Measurements from ENCODE around the gene LMBRD1. TPM values are rescaled to one million over a fixed set of nuclear protein-coding genes. Genes with fewer than 3 reads are reported as not detected.
A peak's percentile ranks its signal among the peaks of the same experiment; 100 is the strongest.
"Not testable (repeated sequence)": the region's sequence is repeated elsewhere in the genome, so short reads cannot be mapped to it uniquely, and the experiment has no call there.

Gene LMBRD1
- 32.0 TPM for polyA plus RNA-seq (ENCODE audit: insufficient read length)

DNA sequence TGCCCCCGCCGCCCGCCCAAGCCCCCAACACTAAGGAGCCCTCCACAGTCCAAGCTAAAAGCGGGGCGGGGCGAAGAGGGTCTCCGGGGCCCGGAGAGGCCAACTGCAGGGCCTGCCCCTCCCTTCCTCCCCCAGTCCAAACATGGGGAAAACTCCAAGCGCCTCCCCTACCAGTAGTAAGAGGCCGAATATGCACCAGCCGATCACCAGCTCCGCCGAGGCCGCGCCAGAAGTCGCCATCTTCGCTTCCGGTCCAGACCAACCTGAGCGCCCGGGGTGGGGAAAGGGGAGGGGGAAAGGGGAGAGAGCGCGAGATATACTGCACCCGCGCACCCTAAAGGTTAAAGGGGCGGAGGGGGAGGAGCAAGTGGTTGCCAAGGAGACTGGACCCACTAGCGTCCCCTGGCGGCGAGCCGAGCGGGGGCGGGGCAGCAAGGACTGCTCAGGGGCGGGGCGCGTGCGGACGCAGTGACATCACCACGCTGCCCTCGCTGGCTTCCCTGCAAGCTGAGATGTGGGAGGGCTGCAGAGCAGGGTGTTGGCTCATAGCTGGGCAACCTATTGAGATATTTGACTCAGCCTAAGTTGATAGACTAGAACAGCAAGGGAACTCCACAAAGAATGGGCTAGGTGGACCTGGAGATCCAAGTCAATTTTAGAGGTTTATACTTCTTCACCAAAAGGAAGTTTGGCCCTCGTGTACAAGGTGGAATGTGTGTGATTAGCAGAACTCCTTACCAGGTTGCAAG is at the start of gene LMBRD1:
LMBRD1 (minus strand) TSS at position 369 of the 749 bp plus-strand sequence; CDS start at position 240, 129 bp downstream.
- peak; percentile 70 for DNase-seq (ENCODE audit: low read depth)

DNA sequence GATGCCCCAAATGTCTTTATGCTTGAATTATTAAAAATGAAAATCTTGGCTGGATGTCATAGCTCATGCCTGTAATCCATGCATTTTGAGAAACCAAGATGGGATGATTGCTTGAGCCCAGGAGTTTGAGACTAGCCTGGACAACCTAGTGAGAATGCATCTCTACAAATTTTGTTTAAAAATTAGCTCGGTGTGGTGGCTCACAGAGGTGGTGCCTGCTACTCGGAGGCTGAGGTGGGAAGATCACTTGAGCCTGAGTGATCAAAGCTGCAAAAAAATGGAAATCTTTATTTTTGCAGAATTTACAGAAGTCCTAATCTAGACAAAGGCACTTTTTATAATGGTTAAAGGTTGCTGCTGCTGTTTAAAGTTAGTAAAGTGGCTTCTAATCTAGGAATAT is 49.5 kb upstream of the LMBRD1 start:
- no peak for DNase-seq (ENCODE audit: low read depth)

DNA sequence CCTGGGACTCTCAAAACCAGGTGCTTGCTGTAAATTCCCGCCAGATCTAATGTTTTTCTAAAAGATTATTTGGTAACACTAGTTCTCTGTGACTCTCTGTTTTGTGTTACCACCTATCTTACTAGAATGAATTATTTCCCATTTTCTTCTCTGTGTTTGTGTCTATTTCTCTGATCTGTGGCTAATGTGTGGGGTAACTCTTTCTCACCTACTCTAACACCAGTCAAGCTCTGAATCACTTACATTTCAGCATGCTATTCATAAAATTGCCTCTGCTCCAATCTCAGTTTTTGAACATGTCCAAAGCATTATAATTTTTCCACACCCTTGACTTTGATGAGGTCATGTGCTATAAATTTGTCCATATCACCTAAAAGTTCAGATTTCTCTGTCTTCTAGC is 46.4 kb upstream of the LMBRD1 start:
- DNase-seq (ENCODE audit: low read depth): no peak

DNA sequence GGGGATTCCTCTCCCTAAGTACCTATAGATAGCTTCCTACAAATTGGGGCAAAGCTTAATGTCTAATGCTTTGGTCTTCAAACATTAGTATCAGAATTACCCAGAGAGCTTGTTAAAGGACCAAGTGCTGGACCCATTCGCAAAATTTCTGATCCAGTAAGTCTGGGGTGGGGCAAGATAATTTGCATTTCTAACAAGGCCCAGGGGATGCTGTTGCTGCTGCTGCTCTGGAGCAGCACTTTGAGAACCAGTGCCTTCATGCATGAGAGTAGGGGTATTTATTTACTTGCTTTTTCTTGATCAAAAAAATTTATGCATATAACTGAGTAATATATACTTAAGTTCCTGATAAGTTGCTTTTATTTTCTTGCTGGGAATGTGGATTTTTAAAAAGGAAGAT is 45.1 kb upstream of the LMBRD1 start:
- DNase-seq (ENCODE audit: low read depth): no peak

DNA sequence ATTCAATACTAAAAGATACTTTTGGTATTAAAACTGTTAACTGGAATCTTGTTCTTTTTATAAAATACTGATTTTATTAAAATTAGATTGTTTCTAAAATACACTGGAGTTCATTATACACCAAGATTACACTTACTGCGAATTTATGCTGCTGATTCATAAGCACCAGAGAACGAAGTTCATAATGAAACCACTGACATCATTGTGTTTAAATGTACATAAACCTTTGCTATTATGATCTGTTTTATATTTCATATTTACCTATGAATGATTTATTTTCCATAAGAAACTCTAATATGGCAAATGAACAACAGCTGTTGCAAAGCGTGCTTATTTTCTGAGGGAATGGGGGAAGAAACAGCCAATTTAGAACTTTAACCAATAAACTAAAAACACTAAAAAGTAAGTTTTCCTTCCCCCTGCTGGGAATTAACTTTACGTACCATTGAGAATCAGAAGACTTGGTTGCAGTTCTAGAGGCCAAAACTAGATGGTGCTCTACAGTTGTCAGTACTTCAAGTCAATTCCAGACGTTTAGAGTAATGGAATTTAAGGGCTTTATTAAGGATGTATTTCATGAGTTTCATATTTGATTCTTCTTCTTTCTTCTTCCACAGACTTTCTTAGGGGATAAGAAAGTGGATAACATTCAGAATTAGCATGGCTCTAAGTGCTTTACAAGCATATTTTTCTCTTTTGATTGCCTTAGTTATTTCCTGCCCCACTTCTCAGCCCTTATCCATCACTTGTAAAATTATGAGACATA is 38.8 kb upstream of the LMBRD1 start:
- DNase-seq (ENCODE audit: low read depth): peak; percentile 46

DNA sequence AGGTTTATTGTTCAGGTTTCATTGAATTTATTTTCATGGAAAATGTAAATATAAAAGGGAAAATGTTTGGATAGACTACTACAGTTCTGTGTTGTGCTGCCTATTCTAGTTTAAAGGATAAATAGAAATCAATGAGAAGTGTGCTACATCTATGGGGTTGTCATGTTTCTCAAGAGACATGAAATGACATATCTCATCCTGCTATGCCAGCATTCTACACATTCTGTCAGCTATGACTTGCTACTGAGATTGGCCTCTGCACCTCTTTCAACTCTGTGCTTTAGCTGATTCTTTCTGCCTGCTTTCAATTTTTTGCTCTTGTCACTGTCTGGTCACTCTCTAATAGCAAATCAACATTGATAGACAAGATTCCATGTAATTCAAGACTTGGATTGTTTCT is 35.7 kb upstream of the LMBRD1 start:
- DNase-seq (ENCODE audit: low read depth): no peak

DNA sequence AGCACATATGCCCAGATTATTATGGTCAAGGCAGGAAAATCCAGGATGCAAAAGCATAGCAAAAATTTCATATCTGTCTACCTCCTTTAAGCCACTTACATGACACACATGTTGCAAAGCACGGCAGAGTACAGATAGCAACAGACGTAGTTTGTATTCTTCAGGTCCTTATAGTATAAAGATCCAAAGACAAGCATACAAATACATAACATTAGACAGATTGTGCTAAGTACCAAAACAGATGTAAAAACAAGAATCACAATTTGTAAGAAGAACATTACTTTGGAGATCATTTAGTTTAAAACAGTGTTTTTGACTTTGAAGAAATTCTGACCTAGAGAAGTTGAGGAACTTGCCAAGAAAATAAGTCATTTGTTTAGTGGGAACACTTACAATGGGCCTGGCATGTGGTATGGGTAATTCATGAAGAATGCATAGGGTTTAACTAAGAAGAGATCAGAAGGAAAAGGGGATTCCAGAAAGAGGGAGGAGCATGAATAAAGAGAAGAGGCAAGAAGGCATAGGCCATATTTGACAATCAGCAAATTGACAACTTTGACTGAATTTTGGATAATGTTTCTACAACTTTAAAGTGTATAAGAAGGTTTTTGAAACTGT is 30.6 kb upstream of the LMBRD1 start:
- DNase-seq (ENCODE audit: low read depth): no peak

DNA sequence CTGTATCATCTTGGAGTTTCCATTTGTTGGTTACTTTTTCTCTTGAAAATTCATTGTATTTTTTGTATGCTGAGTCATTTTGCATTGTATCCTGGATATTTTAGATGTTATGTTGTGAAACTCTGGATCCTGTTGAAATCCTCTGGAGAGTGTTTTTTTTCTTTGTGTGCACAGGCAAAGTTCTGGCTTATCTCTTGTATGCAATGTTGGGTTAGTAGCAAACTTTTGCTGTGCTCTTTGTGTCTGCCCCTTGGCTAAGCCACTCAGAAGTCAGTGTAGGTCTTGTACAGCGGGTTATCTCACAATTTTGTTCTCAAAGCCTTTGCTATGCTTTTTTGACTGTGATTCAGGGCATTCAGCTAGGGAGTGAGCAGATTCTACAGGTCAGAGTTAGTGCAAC is 29.1 kb upstream of the LMBRD1 start:
- no peak for DNase-seq (ENCODE audit: low read depth)

DNA sequence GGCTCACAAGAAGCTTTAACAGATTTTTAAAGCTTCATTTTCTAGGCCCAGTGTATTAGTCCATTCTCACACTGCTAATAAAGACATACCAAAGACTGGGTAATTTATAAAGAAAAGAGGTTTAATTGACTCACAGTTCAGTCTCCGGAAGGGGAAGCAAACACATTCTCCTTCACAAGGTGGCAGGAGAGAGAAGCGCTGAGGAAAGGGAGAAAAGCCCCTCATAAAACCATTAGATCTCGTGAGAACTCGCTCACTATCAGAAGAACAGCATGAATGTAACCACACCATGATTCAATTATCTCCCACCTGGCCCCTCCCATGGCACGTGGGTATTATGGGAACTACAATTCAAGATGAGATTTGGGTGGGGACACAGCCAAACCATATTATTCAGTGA is 27.5 kb upstream of the LMBRD1 start:
- not testable (repeated sequence) for DNase-seq (ENCODE audit: low read depth)

DNA sequence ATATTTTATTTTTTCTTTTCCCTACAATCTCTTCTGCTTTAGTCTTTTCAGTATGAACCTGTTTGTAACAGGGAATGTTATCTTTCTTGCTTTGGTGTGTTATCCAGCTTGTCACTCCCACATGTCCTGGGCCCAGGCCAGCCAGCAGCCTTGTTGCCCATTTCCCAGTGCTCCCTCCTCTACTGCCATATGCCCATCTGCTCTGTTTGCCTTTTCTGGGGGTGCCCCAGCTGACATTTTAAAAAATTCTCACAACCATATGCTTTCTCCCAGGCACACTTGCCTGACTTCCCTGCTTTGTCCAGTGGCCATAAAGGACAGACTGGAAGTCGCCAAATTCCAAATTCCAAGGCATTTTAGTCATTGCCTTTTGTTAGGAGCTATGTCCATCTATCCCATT is 23.6 kb upstream of the LMBRD1 start:
- no peak for DNase-seq (ENCODE audit: low read depth)

DNA sequence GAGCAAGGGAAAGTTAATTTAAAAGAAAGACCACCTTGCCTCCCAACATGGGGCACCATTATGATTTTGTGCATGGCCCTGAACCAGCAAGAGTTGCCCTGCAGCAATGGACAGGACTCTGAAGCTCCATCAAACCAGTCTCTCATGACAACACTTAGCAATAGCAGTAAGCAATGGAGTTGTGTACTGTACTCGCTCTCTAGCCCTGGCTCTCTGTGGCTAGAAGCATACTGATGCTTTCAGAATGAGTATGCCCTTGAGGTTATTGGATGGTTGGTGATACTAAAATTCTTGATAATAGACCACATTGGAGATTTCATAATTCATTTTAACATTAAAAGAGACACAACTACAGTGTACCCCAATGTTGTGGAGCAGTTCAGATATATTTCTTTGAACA is 23.2 kb upstream of the LMBRD1 start:
- DNase-seq (ENCODE audit: low read depth): no peak

DNA sequence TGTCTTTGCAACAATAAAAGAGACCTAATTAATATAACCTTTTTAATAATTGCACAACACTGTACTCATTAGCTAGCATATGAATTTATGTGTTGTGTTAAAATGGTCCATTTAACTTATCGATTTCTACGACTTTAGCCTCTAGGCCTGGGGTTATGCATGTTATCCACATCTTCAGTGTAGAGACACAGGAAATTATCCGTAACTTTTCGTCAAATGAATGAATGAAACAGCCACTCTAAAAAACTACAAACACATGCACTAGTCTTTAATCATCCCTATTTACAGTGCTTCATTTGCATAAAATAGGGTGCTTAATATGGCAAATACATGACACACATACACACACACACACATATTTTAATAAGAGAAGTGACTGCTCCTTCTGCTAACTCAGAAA is 22.3 kb upstream of the LMBRD1 start:
- DNase-seq (ENCODE audit: low read depth): no peak

DNA sequence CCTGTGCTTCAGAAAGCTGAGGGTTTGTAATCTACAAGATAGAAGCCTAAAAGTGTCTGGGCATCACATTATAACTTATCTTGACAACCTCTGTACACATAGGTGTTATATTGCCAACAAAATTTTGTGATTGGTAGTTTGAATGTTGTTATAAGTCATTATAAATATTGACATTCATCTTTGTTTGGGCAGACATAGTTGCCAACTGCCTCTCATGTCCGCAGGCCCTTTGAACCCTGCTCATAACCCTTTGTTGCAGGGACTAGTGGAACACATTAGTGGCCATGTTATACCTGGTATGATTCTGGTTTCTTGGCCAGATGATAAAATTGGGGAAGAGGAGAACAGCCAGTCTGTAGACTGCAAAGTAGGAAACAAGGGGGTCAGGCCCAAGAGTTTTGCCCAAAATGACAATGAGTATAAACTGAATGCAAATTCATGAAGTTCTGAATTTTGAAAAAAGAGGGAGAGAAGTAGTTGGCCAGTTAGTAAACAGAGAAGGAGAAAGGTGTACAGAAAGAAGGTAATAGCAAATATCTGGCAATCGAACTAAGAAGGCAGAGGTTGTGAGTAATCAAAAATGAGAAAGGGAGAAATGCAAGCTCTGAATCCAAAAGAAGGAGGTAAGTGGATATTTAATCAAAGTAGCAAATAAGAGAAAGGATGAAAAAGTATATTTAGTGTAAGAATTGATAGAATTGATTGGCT is 21.6 kb upstream of the LMBRD1 start:
- DNase-seq (ENCODE audit: low read depth): no peak

DNA sequence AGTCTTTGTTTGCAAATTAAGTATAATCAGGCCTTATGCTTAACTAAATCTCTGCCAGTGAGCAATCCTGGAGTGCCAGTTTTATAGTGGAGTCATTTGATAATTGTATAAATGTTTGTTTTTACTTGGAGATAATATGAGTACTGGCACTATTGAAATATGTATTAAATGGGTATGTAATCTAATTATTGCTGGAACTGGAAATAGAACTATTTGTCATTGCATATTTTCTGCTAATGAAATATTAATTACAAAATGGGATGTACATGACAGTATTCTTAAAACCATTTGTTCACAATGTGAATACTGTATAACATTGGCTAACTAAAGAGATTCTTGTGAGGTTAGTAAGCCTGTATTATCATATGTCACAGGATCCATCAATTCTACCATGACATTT is 20.5 kb upstream of the LMBRD1 start:
- DNase-seq (ENCODE audit: low read depth): no peak

DNA sequence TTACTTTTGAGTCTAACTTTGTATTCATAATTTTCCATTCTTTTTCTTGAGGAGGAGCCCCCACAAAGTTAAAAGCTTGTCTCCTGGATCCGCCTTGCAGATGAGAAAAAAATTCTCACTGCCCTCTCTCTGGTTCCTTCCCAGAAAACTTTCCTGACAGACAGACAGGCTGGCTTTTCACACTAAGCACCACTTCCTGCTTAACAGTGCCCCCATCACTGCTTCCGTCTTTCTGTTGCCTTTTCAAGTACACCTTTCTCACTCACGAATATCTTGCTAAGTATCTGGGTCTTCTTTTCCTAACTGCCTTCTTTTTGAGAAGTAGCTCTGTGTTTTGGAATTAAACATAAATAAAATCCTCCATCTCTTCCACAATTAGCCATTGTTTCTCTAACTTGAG is 19.8 kb upstream of the LMBRD1 start:
- DNase-seq (ENCODE audit: low read depth): no peak

DNA sequence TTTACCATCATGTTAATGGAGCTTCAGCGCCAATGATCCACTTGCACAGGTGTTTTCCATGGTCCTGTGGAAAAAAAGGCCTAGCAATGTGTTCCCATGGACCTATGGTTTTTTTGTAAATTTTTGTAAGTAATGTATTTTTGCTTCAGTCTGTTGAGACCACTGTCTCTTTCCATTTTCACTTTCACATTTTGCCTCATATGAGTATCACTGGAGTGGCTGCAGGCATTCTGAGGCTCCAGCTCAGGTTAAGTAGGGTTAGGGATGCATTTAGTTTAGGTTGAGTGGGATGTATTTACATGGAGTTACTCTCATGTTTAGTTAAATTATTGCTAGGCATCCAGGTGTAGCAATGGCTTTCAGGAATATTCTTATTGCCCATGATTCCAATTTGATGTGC is 19.2 kb upstream of the LMBRD1 start:
- no peak for DNase-seq (ENCODE audit: low read depth)

DNA sequence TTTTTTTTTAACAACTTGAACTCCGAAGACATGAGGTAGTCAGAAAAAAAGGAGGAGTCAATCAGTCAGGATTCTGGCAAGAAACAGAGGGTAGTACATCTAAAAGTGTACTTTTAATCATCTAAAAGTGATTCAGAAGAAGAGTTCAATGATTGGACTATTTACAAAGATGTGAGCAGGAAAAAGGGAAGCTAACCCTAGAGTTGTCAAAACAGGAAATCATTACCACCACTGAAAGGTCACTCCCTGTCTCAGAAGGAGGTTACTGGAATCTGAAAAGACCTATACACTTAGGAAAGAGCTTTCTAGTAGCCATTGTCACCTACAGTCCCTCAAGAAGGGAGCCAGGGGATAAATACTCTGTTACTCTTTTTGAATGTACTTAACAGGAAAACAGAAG is 16.7 kb upstream of the LMBRD1 start:
- no peak for DNase-seq (ENCODE audit: low read depth)

DNA sequence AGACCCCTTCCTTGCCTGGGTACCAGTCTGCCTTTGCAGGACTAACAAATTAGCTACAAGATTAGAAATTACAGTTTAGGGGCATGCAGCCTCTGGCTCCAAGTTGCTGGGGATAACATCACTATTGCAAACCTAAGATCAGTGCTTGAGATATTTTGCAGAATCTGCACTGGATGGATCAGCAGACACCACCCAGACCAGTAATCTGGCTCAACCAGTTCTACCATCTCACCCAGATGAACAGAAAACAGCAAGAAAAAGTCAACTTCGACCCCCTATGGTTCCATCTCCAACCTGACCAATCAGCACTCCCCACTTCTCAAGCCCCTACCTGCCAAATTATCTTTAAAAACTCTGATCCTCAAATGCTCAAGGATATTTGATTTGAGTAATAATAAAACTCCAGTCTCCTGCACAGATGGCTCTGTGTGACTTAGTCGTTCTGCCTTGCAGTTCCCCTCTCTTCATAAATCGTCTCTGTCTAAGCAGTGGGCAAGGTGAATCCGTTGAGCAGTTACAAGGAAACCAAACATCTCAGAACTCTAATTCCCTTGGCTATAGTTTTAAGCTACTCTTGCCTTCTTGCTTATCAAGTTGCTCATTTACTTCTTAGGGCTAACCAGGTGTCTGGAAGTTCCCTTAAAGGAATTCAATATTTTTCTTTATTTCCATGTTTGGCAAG is 16.1 kb upstream of the LMBRD1 start:
- no peak for DNase-seq (ENCODE audit: low read depth)

DNA sequence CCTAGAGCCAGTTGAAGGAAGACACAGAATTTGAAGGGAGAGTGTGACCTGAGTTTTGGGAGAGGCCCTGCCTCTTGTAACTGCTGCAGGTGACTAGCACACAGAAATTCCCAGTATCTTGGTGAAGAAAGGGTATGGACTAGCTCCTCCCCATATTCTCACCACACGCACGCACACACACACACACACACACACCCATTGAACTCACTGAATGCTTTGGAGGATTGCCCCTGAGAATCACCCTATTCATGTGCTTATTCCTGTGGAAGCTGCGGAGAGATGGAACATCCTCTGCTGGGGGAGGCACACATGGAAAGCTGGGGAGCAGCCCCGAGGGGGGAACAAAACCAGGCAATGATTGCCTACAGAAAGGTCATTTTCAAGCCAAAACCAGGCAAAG is 6.2 kb upstream of the LMBRD1 start:
- no peak for DNase-seq (ENCODE audit: low read depth)

DNA sequence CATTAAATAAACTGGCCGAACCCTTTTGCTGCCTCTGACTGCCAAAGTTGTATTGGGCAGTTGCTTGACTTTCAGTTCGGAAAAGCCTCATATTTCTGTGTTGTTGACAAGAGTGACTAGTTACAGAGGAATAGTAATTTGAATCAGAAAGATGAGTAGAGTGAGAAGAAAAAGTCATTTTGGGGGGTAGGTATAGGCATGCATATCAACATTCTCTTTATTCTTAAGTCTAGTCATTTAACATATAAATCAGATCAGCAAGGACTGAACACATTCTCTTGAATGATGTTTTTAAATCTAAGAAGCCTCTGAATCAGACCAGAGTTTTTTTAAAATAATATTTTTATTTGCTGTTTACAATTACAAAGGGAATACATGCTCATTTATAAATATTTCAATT is 4.9 kb upstream of the LMBRD1 start:
- no peak for DNase-seq (ENCODE audit: low read depth)

DNA sequence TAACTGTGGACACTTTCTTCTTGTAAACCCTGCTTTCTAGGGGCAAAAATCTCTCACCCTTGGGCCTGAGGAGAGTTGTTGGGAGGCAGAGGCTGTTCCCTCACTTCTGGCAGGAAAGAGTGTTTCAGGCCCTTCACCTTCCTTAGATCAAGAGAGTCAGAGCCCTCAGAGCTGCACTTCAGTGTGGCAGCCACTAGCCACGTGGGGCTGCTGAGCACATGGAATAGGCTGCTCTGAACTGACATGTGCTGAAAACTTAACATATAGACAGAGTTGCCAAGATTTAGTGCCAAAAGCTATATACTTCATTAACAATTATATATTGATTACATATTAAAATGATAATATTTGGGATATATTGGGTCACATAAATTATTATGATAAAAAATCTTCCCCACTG is 4.4 kb upstream of the LMBRD1 start:
- DNase-seq (ENCODE audit: low read depth): no peak

DNA sequence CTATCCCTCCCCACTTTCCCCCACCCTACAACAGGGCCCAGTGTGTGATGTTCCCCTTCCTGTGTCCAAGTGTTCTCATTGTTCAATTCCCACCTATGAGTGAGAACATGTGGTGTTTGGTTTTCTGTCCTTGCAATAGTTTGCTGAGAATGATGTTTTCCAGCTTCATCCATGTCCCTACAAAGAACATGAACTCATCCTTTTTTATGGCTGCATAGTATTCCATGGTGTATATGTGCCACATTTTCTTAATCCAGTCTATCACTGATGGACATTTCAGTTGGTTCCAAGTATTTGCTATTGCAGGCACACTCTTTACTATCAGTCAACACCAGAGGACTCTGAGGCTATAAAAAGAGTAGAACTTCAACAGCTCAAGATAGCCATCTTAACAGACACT is 2.0 kb upstream of the LMBRD1 start:
- not testable (repeated sequence) for DNase-seq (ENCODE audit: low read depth)
